Hematopoietic multipotent progenitor cell treated with erythropoietin and hydrocortisone succinate and interleukin-3 and kit ligand, for 6 days (in vitro differentiated cells): ENCODE results near the gene FOXP1.

Experiments used
- DNase-seq: peaks from one replicate; pipeline ENCODE4 v3.0.0-alpha.2; 2015

The FOXP1 gene

DNA sequence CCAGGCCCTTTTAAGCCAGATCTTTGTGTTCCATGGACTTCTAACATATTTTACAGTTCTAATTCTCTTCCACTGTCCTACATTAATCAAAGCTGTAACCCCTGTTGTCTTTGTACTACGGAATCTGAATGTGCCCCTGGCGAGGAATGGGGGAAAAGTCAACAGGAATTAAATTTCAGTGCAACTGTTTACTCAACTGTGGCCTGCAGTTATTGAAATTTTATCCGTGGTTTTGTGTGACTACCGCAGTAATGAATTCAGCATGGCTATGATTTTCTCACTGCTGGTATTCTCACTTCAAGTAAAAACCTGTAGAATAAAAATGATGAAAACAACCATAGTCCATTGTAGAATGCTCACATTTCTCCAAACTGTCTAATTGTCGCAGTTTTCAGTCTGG lies 388.0 kb downstream of the FOXP1 start:
- no peak for DNase-seq

DNA sequence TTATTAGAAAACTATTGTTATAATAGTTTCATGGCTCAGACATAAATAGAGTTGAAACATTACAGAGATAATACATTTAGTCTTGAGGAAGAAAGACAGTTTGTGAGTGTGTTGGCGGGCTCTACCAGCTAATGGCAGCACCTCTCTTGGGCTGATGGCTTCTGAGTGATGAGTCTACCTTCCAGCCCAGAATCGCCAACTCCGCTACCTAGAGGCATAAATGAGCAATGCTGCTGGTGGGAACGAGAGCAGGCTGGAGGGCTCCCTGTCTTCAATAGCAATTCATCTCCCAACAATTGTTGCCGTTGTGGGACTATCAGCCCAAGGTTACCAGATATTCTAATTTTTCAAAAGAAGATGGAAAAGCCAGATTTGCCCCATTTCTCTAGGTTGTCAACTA lies 388.7 kb downstream of the FOXP1 start:
- no peak for DNase-seq

DNA sequence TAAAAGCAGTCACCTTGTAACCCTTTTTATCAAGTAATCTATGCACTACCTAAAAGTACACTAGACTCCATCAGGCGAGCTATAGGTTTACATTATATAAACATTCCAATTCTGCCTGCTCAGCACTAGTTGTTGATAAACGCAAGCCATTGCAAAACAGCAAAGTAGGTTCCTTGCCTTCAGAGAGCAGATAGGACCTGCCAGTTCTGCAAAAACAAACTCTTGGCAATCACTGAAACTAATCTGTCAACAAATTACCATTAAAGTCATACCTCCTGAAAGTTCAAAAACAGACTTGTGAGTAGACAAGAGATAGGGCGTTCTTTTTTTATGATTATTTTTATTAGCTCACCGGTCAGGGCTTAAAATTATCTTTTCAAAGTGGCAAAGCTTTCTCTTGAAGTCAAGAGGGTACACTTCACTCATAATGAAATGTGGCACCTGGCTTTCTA lies 392.5 kb downstream of the FOXP1 start:
- DNase-seq = no peak

DNA sequence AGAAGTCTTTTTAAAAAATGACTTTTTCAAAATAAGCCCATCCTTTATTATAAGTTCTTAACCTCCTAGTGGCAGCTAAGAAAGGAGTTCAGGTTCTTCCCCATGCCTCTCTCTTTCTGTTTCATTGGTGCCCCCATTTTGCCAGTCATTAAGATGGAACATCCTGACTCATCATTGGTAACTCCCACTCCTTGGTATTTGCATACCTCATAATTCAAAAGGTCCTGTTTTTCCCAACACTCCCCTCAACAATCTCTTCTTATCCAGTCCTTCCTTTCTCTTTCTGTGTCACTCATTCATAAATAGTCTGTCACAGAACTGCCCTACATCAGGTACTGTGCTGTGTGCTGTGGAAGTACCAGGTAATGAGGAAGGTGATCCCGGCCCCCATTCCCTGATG lies 394.0 kb downstream of the FOXP1 start:
- no peak for DNase-seq

DNA sequence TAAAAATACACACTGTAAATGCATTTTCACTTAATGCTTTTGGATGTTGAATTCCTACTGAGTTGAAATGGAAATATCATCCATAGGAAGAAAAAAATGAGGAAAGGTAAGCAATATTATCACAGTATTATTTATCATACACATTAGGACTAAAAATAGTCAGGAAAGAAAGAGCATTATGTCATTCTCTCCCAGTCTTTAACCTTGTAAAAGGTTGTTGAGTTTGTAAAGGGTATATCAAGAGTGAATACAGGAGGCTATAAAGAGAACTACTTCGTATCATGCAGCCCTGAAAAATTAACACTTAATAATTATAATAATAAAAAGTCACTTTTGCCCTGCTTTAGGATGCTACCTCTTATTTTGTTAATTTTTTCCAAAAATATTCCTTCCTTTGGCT lies 395.8 kb downstream of the FOXP1 start:
- no peak for DNase-seq

DNA sequence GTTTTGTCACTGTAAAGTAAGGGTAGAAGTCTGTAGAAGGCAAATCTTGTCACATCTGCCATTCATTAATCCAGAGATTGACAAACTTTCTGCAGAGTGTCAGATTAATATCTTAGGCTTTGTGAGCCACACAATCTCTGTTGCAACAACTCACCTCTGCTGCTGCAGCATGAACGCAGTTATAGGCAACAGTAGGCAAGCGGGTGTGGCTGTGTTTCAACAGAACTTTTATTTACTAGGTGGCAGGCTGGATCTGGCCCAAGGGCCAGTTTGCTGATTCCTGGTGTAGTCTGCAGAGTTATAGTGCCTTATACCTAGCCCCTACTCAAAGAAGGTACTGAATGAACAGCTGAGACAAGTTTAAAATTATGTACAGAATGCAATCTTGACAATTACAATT lies 396.7 kb downstream of the FOXP1 start:
- DNase-seq = peak; percentile 41

DNA sequence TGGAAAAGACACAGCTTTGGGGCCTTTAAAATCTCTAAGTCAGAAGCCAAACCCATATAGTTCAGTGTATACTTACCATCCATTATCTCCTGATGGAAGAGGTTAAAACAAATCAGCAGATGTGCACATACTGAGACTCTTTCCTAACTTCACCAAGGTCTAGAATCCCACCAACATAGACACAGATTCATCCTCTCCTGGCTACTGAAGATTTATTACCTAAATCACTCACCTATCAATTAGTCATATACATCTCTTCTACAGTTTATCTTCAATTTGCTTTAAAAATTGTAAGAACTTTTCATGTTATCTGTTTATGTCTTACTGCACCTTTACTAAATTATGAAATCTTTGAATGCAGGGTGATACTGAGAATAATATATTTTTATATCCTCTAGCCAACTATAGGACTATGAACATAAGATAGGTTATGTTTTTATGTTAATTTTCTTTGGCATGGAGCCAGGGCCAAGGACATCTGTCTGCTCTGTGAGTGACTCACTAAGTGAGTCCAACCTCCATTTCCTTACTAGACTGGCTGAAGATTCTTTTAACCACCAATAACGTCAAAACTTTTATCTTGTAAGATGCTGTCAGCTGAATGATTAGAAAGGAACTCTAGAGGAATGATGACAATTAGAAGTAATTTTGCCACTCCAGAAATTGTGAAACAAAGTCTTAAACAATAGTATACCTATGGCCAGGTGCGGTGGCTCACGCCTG lies 397.6 kb downstream of the FOXP1 start:
- peak; percentile 80 for DNase-seq

DNA sequence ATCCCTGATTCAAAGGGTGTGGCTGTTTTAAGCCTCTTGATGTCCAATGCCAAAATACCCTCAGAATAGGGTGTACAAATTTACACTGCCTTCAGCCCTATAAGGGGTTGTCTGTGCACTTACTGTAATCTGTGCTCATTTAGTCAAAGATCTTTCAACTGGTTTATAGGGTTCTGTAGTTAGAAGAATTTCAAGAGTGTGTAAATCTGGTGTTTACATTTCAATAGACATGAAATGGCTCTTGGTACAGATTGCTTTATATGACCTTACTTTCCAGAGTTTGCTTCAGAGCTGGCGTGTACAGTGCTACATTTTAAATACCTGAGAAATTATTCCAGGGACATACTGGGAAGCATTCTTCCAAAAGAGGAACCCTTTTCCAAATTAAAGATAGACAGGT lies 399.3 kb downstream of the FOXP1 start:
- no peak for DNase-seq

DNA sequence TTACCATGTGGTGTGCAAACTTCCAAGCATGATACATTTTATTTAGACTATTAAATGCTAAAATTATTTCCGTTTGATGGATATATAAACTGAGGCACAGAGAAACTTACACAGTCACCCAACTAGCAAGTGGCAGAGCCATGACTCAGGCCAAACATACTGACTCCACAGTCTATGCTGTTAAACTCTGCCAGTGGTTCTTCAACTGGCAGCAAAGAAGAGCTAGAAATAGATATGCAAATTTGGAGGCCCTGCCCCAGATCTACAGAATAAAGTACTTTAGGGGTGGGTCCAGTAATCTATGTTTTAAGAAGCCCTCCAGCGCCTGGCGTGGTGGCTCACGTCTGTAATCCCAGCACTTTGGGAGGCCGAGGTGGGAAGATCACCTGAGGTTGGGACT lies 400.0 kb downstream of the FOXP1 start:
- peak; percentile 15 for DNase-seq

DNA sequence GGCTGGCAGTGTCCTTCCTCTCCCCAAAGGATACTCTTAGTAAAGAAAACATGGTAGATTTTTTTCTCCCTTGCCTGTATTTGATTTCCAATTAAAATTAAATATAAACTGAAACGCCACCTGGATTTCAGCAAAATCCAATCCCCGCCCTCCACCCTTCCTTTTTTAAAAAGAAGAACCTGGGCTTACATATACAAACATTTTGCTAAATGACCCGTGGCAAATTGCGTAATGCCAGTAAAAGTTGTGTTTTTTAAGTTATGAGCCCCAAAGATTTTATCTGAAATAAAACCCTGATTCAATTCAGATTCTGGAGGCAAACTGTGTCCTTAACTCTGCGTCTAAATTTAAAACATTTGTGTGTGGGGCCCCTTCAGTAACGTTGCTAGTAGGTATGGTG lies 403.0 kb downstream of the FOXP1 start:
- peak; percentile 33 for DNase-seq

DNA sequence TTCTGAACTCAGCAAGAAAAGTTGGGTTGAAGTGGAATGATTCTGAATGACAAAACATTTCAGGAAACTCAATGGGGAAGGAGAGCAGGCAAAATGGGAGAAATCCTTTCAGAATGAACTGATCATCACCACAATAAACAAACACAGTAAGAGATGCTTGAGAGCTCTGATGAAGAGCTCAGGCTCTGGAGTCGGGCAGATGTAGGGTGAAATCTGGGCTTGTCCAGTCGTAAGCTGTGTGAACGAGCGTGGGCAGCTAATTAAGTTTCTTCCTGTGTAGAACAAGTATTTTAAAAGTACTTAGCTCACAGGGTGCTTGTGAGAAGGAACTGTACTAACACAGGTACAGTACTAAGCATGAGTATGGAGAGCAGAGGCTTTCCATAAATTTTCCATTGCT lies 406.2 kb downstream of the FOXP1 start:
- DNase-seq = no peak

DNA sequence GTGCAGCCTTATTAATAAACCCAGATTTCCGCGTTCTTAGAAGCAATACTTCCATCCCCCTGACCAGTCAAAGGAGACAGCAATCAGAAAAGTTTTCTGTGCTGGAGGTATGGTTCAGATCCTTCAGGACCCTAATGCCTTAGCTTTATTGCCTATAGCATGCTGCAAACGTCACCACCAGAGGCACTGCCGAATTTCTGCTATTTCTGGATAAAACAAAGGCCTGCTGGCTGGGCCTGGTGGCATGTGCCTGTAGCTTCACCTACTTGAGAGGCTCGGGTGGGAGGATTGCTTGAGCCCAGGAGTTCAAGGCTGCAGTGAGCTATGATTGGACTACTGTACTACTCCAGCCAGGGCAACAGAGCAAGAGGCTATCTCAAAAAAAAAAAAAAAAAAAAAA lies 407.2 kb downstream of the FOXP1 start:
- DNase-seq = no peak

DNA sequence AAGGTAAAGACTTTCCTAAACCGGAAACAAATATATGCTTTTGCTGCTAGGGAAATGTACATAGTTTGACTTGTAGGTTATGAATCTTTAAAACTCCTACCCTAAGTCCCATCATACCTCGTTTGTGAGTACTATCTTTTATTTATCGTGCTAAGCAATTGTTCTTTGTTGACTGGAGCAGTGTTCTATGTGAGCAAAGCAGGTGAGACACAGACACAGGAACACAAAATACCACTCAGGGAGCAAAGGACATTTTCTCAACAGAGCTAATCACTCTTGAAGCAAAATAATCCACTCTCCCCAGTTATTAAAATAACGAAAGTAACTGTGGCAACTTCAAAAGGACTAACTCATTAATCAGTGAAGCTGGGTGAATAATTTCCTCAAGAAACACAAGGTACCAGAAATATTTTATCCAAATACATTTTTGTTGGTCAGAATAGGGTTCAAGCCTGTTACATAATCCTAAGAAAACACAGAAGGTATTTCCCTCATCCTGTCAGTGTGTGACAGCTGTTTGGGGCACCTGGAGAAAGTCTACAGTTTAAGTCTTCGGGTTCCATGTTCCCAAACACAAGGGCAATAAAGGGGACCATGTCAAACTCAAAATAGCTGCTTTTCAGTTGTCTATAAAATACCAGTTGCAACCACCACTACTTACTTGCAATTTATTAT lies 407.7 kb downstream of the FOXP1 start:
- DNase-seq = no peak

DNA sequence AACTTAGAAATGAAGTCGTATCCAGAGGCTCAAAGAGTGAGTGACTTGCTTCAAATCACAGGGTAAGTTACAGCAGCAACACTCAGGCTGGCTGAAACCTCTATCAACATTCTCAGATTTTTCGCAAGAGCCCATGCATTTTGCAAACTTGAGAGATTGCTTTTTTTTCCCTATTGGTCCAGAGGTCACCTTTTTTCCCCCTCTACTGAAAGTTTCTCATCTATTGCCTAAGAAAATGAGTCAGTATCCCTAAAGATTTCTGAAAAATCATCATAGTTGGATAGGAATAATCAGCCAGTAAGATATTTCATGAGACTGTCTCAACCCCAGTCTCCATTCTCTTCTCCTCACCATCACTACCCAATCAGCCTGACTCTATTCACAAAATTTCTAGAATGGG lies 410.6 kb downstream of the FOXP1 start:
- no peak for DNase-seq

DNA sequence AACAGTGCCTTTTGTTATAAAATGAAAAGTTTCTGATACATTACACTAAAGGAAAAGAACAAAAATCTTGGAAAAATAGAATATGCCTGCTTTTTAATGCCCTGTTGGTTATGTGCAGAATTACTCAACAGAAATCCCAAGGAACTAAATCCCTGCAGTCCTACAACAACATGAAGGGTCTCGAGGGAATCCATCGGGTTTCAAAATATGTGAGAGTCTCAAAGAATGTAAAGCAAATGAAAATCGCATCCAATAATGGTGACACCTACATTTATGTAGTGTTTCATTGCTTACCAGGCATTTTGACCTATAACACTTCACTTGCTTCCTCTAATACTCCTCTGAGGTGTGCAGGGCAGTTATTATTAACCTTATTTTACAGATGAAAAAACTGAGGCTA lies 411.3 kb downstream of the FOXP1 start:
- no peak for DNase-seq

DNA sequence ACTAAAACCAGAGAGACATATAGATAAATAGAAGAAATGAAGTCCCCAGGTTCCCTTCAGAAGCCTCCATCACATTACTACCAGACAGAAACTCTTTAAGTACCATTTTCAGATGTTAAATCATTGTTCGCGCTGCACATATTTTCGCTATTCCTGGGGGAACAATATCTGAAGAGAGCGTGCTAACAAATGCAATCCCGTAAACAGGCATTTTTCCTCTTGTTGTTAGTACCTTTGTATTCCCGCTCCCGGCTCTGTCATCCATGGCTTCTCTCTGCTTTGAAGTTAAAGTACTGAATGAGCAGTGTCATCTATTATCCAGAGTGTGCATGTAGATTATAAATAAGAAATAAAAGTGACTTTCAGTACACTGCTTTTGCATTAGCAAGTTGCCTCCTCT lies 412.3 kb downstream of the FOXP1 start:
- DNase-seq = no peak

DNA sequence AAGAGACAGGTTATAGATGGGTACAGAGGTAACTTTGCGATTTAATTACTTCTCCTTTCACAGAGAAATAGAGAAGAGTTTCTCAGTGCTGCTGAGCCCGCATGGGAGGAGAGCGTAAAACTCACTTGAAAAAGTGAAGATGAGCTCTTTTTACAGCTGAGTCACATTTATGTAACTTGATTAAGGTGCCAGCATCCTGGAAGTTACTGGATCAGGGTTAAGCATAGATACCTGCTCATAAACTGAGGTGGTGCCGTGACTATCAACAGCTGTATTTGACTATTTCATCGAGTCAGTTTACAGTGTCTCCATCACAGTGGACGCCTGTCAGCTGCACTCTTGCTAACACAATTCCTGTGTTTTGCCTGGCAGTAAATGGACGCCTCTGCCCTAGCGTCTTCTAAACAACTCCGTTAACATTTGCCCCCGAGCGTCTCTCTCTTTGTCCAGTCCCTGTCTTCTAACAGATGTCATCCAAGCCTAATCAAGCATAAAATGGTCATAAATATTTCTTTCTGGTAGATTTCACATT lies 414.6 kb downstream of the FOXP1 start:
- no peak for DNase-seq

DNA sequence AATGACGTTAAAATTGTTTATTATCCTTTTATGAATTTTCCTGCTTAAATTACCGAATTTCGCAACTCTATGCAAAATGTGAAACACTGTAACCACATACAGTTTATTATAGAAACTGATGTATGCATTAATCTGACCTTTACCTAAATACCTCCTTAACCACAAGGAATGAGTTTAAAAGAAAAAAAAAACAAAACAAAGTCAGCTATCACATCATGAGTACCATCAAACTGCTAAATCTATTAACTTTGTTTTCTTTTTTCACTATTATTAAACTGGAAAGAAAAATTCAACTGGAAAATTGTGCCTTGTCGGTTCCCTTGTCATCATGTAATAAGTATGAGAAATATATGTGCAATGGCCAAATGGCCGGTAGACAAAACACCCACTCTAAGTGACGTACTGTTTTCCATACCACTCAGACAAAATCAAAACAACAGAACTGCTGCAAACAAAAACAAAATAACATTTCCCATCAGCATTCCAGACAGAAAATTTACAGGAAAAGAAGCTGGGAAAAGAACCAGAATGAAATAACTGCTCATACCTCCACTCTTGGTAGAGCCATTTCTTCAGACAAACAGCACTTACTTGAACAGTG lies 415.3 kb downstream of the FOXP1 start:
- DNase-seq = no peak

DNA sequence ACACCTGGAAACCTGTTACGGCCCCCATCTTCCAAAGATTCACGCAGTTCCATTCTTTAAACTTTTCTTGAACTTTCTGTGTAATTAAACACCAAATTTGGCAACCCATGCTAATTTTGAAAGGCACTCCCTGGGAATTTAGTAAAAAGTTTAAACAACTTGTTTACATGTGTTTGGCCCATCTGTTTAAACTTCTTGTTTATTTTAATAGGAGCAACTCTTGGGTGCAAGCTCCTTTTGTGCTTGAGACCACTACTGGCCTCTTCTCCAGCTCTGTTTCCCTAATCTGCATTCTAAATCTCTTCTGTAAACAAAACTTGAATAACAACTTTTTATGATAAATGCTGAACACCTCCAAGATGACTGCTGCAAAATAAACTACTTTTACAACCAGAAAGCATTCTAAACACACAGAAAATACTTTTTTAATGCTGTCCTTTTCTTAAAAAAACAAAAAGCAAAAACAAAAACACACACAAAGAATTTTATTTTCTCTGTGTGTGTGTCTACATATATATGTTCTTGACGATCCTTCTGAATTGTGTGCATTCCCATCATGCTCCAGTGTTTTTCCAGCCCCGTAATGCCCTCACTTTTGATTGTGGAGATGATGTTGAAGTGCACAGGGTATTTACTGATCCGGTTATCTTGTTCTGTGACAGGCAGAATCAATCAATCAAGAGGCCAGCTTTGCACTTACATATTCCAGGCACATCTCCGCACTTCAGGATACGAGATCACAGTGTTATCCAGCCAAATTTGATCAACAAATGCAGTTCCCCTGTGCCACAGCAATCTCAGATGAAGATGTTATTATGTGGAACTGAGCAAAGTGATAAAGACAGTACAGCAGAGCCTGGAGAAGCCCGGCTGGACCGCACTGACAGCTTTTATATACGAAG lies 416.9 kb downstream of the FOXP1 start:
- DNase-seq = no peak

DNA sequence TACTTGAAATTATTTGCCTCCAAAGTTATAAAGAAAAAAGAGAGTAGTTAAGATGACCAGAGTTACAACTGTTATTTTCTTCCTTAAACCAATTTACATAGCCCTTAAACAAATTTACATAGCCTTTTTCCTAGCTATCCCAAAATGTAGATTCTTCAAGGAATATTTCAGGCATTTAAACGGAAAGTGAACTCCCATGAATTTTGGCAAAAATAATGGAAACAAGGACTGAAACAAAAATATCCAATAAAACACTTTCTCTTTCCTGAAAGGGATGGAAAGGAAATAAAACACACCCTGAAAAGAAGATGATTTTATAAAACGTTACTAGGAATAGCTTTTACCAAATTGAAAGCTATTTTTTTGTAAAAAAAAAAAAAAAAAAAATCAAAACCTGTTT lies 418.6 kb downstream of the FOXP1 start:
- DNase-seq = no peak

DNA sequence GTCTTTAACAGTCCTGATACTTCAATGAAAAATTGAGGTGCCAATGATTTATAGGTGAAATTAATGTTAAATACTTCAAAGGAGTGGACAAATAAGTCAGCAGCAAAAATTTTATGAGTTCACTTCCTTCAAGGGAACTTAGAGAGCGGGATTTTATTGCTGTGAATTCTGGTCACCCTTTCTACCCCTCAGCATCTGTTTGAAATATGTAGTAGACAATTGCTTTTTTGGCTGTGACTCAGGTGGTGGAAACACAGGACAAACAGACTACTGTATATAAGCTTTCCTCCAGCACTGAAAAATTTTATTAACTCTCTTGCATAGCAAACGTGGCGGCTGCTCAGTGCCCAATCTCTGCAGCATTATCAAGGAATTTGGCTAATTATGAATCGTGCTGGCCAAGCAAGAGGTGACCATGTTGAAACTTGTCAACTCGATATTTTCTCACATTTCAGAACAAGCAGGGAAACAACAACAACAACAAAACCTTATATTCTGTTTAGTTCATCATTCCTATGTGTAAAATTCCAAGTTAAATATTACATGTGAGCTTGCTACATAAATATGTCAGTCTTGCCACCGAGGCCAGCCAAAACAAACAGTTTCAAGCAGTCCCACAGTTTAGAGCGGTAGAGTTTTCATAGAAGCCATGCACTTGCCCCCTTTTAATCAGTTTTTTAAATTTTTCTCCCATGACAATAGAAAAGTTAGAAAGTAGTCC lies 420.2 kb downstream of the FOXP1 start:
- no peak for DNase-seq

DNA sequence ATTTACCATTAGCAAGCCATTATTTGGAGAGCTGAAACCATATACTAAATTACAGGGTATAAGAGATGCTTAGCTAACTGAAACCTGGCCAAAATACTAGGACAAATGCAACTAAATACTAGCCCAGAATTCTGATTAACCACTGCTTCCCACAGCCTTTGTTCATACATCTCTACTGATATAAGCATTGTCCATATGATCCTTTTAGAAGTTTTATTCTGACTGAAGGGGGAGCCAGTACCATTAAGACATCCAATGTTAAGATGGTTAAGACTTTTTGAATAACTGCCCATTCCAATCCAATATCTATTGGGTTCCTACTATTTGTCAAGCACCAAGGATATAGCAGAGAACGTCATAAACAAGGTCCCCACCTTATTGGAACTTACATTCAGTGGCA lies 421.3 kb downstream of the FOXP1 start:
- DNase-seq = no peak
